A375 (cell line): Measurements from ENCODE around the gene CT45A5. TPM values are rescaled to one million over a fixed set of nuclear protein-coding genes. Genes with fewer than 3 reads are reported as not detected.

Experiments used
- total RNA-seq: library from RNA; depleted of rRNA; stranded (reverse); fragments of >200 nt; shearing (Covaris generic); gene quantifications from 2 replicates; pipeline ENCODE4 v1.2.3, GENCODE V29; 2014; rRNA removed

Gene CT45A5, protein sequence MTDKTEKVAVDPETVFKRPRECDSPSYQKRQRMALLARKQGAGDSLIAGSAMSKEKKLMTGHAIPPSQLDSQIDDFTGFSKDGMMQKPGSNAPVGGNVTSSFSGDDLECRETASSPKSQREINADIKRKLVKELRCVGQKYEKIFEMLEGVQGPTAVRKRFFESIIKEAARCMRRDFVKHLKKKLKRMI
- total RNA-seq = 105 and 135 TPM in 2 replicates

DNA sequence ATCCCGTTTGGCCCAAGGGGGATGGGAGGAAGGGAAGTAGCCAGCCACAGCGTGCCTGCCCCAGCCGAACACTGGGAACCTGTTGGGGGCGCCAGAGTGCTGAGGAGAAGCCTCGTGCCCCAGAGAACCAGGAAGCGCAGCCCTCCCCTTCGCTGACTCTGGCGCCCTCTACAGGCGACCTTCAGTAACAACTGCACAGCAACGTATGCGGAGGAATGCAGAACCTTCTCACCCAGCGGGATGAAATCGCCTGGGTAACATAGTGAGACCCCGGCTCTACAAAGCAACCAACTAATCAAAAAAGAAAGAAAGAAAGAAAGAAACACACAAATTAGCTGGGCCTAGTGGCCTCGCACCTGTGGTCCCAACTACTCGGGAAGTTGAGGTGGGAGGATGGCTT, at the start of gene CT45A5:
CT45A5 (minus strand) TSS at position 101 of the 400 bp plus-strand sequence. CDS start 3,774 bp downstream, outside the sequence.

DNA sequence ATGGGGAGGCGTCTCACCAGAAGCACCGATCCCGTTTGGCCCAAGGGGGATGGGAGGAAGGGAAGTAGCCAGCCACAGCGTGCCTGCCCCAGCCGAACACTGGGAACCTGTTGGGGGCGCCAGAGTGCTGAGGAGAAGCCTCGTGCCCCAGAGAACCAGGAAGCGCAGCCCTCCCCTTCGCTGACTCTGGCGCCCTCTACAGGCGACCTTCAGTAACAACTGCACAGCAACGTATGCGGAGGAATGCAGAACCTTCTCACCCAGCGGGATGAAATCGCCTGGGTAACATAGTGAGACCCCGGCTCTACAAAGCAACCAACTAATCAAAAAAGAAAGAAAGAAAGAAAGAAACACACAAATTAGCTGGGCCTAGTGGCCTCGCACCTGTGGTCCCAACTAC, 34.6 kb upstream of the CT45A5 start, which contains the start of gene CT45A2:
CT45A2 (minus strand) TSS at position 101 of the 400 bp plus-strand sequence. CDS start 3,747 bp downstream, outside the sequence.

DNA sequence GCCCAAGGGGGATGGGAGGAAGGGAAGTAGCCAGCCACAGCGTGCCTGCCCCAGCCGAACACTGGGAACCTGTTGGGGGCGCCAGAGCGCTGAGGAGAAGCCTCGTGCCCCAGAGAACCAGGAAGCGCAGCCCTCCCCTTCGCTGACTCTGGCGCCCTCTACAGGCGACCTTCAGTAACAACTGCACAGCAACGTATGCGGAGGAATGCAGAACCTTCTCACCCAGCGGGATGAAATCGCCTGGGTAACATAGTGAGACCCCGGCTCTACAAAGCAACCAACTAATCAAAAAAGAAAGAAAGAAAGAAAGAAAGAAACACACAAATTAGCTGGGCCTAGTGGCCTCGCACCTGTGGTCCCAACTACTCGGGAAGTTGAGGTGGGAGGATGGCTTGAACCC, 17.4 kb upstream of the CT45A5 start, which contains the start of gene CT45A6:
CT45A6 (minus strand) TSS at position 101 of the 400 bp plus-strand sequence. CDS start 3,794 bp downstream, outside the sequence.

DNA sequence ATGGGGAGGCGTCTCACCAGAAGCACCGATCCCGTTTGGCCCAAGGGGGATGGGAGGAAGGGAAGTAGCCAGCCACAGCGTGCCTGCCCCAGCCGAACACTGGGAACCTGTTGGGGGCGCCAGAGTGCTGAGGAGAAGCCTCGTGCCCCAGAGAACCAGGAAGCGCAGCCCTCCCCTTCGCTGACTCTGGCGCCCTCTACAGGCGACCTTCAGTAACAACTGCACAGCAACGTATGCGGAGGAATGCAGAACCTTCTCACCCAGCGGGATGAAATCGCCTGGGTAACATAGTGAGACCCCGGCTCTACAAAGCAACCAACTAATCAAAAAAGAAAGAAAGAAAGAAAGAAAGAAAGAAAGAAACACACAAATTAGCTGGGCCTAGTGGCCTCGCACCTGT, 17.2 kb downstream of the CT45A5 start, which contains the start of gene CT45A3:
CT45A3 (minus strand) TSS at position 101 of the 400 bp plus-strand sequence. CDS start 3,747 bp downstream, outside the sequence.

Other genes starting within 250 kb of the CT45A5 start
- gene CT45A1, start 71.9 kb downstream of the CT45A5 start, total RNA-seq = 66.5 and 103 TPM in 2 replicates
- 161 and 205 TPM in 2 replicates for gene CT45A3, start 17.3 kb downstream of the CT45A5 start, total RNA-seq
- not detected in 2 replicates for gene CT45A6, start 17.3 kb upstream of the CT45A5 start, total RNA-seq
- 0.83 TPM in 1 of 2 replicates, not detected in the other for gene CT45A2, start 34.5 kb upstream of the CT45A5 start, total RNA-seq
- 0.53 and 1.3 TPM in 2 replicates for gene CT45A7, start 51.8 kb upstream of the CT45A5 start, total RNA-seq
- gene CT45A8, start 69.0 kb upstream of the CT45A5 start, total RNA-seq = 0.83 TPM in 1 of 2 replicates, not detected in the other
- gene CT45A9, start 86.3 kb upstream of the CT45A5 start, total RNA-seq = not detected in 2 replicates
- gene CT45A10, start 107.9 kb upstream of the CT45A5 start, total RNA-seq = 51.5 and 62.2 TPM in 2 replicates
- 14.1 and 16.7 TPM in 2 replicates for gene SAGE1, start 108.2 kb upstream of the CT45A5 start, total RNA-seq
- 9.6 and 11.6 TPM in 2 replicates for gene MMGT1, start 188.5 kb upstream of the CT45A5 start, total RNA-seq
- gene SLC9A6, start 199.9 kb upstream of the CT45A5 start, total RNA-seq = 5.2 and 6.3 TPM in 2 replicates